ENCODE measurements around the gene XPO6.

DNA sequence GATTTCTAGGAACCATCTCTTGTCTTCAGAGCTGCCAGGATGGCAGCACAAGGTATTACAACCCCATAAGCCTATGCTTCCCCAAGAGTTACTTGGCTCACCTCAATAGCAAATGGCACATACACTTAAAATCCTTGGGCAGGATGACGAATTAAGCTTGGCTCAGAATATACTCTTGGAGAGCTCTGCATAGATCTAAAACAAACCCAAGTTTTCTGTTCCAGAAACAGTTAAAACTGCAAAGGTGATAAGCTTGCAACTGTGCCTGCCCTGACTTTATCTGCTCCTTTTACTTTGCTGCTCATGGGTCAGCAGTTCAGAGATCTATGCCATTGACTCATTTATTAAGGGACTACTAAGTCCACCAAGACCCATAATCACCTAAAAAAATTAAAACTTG, 26.1 kb downstream of the XPO6 start:
- TF ChIP-seq, protein P1, sequence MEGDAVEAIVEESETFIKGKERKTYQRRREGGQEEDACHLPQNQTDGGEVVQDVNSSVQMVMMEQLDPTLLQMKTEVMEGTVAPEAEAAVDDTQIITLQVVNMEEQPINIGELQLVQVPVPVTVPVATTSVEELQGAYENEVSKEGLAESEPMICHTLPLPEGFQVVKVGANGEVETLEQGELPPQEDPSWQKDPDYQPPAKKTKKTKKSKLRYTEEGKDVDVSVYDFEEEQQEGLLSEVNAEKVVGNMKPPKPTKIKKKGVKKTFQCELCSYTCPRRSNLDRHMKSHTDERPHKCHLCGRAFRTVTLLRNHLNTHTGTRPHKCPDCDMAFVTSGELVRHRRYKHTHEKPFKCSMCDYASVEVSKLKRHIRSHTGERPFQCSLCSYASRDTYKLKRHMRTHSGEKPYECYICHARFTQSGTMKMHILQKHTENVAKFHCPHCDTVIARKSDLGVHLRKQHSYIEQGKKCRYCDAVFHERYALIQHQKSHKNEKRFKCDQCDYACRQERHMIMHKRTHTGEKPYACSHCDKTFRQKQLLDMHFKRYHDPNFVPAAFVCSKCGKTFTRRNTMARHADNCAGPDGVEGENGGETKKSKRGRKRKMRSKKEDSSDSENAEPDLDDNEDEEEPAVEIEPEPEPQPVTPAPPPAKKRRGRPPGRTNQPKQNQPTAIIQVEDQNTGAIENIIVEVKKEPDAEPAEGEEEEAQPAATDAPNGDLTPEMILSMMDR (IDR thresholded peaks at IDR 0.05; ENCODE audit: low read depth, low read length): no peak
- TF ChIP-seq POLR2A (IDR thresholded peaks at IDR 0.05; ENCODE audit: extremely low read depth, insufficient read length): no peak
- TF ChIP-seq, protein P2, sequence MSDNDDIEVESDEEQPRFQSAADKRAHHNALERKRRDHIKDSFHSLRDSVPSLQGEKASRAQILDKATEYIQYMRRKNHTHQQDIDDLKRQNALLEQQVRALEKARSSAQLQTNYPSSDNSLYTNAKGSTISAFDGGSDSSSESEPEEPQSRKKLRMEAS (IDR thresholded peaks at IDR 0.05; ENCODE audit: low read depth, low read length): no peak
